ENCODE results near the gene PNPLA7. TPM values are rescaled to one million over a fixed set of nuclear protein-coding genes. Genes with fewer than 3 reads are reported as not detected.

PNPLA7 gene
- total and polyA plus RNA-seq, 2 of the 13 experiments (the other 11 are each of a cell fraction or from before 2014, with no cell fraction given) = 0.42 to 1.5 TPM

- TF ChIP-seq GMEB2 (CRISPR knock-in tag; IDR thresholded peaks at IDR 0.05; ENCODE audit: low read depth) = no peak
- no peak for TF ChIP-seq DPF2 (CRISPR knock-in tag; IDR thresholded peaks at IDR 0.05; ENCODE audit: borderline replicate concordance, low read depth)
- TF ChIP-seq MYPOP (CRISPR knock-in tag; IDR thresholded peaks at IDR 0.05) = no peak
- peak; percentile 89 for TF ChIP-seq HOXA3 (CRISPR knock-in tag; IDR thresholded peaks at IDR 0.05)
- peak; percentile 56 for TF ChIP-seq PHF8 (CRISPR knock-in tag; IDR thresholded peaks at IDR 0.05)
- TF ChIP-seq ZNF597 (CRISPR knock-in tag; IDR thresholded peaks at IDR 0.05) = no peak
- TF ChIP-seq CSRNP1 (CRISPR knock-in tag; IDR thresholded peaks at IDR 0.05) = peak; percentile 83; the same call in 1 of the 2 replicates
- TF ChIP-seq NFYB (CRISPR knock-in tag; IDR thresholded peaks at IDR 0.05) = no peak
- peak; percentile 54; the same call in 1 of the 2 replicates for TF ChIP-seq GMEB1 (CRISPR knock-in tag; IDR thresholded peaks at IDR 0.05; ENCODE audit: borderline replicate concordance)
- TF ChIP-seq MXD1 (CRISPR knock-in tag; IDR thresholded peaks at IDR 0.05) = peak; percentile 78; the same call in 1 of the 2 replicates
- 0 out of 2 replicates have a peak, but pooled peaks have one; percentile 84 for TF ChIP-seq SP140L (CRISPR knock-in tag; IDR thresholded peaks at IDR 0.05; ENCODE audit: borderline replicate concordance)
- TF ChIP-seq HOXA7 (CRISPR knock-in tag; IDR thresholded peaks at IDR 0.05) = no peak
- peak; percentile 100 for TF ChIP-seq ZNF687 (CRISPR knock-in tag; IDR thresholded peaks at IDR 0.05)
- no peak for TF ChIP-seq HMG20B (CRISPR knock-in tag; conservative IDR thresholded peaks at IDR 0.05)
- TF ChIP-seq U2AF1 (optimal IDR thresholded peaks at IDR 0.05; ENCODE audit: low read depth, low read length) = no peak
- no peak for TF ChIP-seq NFATC3 (CRISPR knock-in tag; IDR thresholded peaks at IDR 0.05)
These were observed 95.4 kb downstream of the PNPLA7 start (continued) for GRCh38 chr9:137454597-137455358.

Measured in HepG2 (cell line).